ENCODE data around the gene DCUN1D1. TPM values are rescaled to one million over a fixed set of nuclear protein-coding genes. Genes with fewer than 3 reads are reported as not detected.

Gene DCUN1D1
- total and polyA plus RNA-seq, 2 experiments from 2014 or later, result 29.5 to 53.5 TPM

- no peaks in the 10 kb centered on the region for H3K4me1 ChIP-seq (ENCODE audit: insufficient read depth)
- Mint-ChIP-seq H3K36me3 (ENCODE audit: low read depth) (no peaks in the 10 kb centered on the region), H3K9me3 (no peaks in the 10 kb centered on the region), H3K27ac (no peak overlapping the region), H3K4me3 (no peak overlapping the region), H3K4me1 (no peaks in the 10 kb centered on the region; the same call in 2 of the 3 replicates), H3K27me3 (ENCODE audit: insufficient read depth, low read depth, poor library complexity) (no peaks in the 10 kb centered on the region)
- H3K9me2 ChIP-seq (ENCODE audit: insufficient read depth), result no peaks in the 10 kb centered on the region
- no peaks in the 10 kb centered on the region for H3K27me3 ChIP-seq (ENCODE audit: insufficient read depth)
- no peak for ATAC-seq
- no peak overlapping the region for H2AFZ ChIP-seq
- H4K20me1 ChIP-seq (replicated peaks; ENCODE audit: insufficient read depth), result no peaks in the 10 kb centered on the region
- no peaks in the 10 kb centered on the region for H3F3A ChIP-seq (replicated peaks; ENCODE audit: low read depth)
- TF ChIP-seq REST (IDR thresholded peaks at IDR 0.05; ENCODE audit: unreplicated experiment) (no peak), EZH2 (IDR thresholded peaks at IDR 0.05; ENCODE audit: low read depth, unreplicated experiment) (no peak), ETS1 (IDR thresholded peaks at IDR 0.05) (no peak), JUNB (IDR thresholded peaks at IDR 0.05; ENCODE audit: unreplicated experiment) (no peak), ZNF462 (CRISPR knock-in tag; IDR thresholded peaks at IDR 0.05) (no peak), ZNF331 (CRISPR knock-in tag; IDR thresholded peaks at IDR 0.05; ENCODE audit: low read depth) (no peak), CTCF (conservative IDR thresholded peaks at IDR 0.05; ENCODE audit: low read depth in 2 of 2) (no peak), CREB1 (CRISPR knock-in tag; IDR thresholded peaks at IDR 0.05; ENCODE audit: low read depth) (no peak), NANOG (IDR thresholded peaks at IDR 0.05; ENCODE audit: borderline replicate concordance) (no peak), STAT1 (IDR thresholded peaks at IDR 0.05; ENCODE audit: unreplicated experiment) (no peak), ZNF114 (CRISPR knock-in tag; IDR thresholded peaks at IDR 0.05) (no peak), POLR2AphosphoS5 (IDR thresholded peaks at IDR 0.05; ENCODE audit: low read depth) (no peak)
- H3K27ac ChIP-seq (ENCODE audit: low read depth), result no peak overlapping the region
- H3K4me2 ChIP-seq, result no peak overlapping the region
- DNase-seq (ENCODE audit: low spot score), result no peak
- no peaks in the 10 kb centered on the region for H3K36me3 ChIP-seq (ENCODE audit: insufficient read depth)
- H3K79me2 ChIP-seq (replicated peaks; ENCODE audit: insufficient read depth), result no peaks in the 10 kb centered on the region
- H3K4me3 ChIP-seq, result no peak overlapping the region
Observed at GRCh38 chr3:182896553-182896952, 83.8 kb downstream of the DCUN1D1 start.
